BE2C (cell line): ENCODE results near the gene TST.
A peak's percentile ranks its signal among the peaks of the same experiment; 100 is the strongest.

Source experiments
- DNase-seq: peaks from one replicate; pipeline ENCODE4 v3.0.0-alpha.2; 2020
- H3K27me3 ChIP-seq: fragments of 250-450 bp; sonication (Bioruptor Pico); 2 replicates; pipeline ENCODE4 v1.5.1; 2020; ENCODE audit warnings: mild to moderate bottlenecking
- H3K36me3 ChIP-seq: fragments of 250-450 bp; sonication (Bioruptor Pico); 2 replicates; pipeline ENCODE4 v1.5.1; 2020; ENCODE audit warnings: mild to moderate bottlenecking
- H3K4me1 ChIP-seq: fragments of 250-450 bp; sonication (Bioruptor Pico); 2 replicates; pipeline ENCODE4 v1.5.1; 2020
- H3K4me3 ChIP-seq: 2 replicates; pipeline ENCODE4 v1.5.1; 2011; ENCODE audit warnings: low read depth, low read length
- H3K9me3 ChIP-seq: fragments of 250-450 bp; sonication (Bioruptor Pico); 2 replicates; pipeline ENCODE4 v1.5.1; 2020
- CTCF ChIP-seq: IDR thresholded peaks from 2 replicates; pipeline ENCODE4 v1.5.1; 2012; ENCODE audit warnings: mild to moderate bottlenecking, low read depth, low read length

Gene TST

GRCh38 chr22:37044634-37045625 is 25.7 kb upstream of the TST start:
- no peaks in the 10 kb centered on the region for H3K9me3 ChIP-seq
- peaks cover 9% of the 10 kb centered on the region for H3K4me1 ChIP-seq
- no peaks in the 10 kb centered on the region for H3K27me3 ChIP-seq
- H3K4me3 ChIP-seq: no peak overlapping the region
- no peak for TF ChIP-seq CTCF
- DNase-seq: no peak
- no peaks in the 10 kb centered on the region for H3K36me3 ChIP-seq

- H3K4me3 ChIP-seq: no peak overlapping the region
- H3K36me3 ChIP-seq: no peaks in the 10 kb centered on the region
- DNase-seq: peak; percentile 84
- peaks cover 9% of the 10 kb centered on the region for H3K4me1 ChIP-seq
- no peaks in the 10 kb centered on the region for H3K9me3 ChIP-seq
- H3K27me3 ChIP-seq: no peaks in the 10 kb centered on the region
- peak; percentile 78 for TF ChIP-seq CTCF
Observed at GRCh38 chr22:37043828-37044538, 24.7 kb upstream of the TST start.

GRCh38 chr22:37043209-37043827 is 24.1 kb upstream of the TST start:
- DNase-seq: no peak
- Histone ChIP-seq H3K4me3 (no peak overlapping the region), H3K4me1 (peaks cover 9% of the 10 kb centered on the region)

GRCh38 chr22:37039466-37039865 is 20.2 kb upstream of the TST start:
- H3K27me3 ChIP-seq: no peaks in the 10 kb centered on the region
- DNase-seq: no peak
- no peaks in the 10 kb centered on the region for H3K36me3 ChIP-seq
- H3K4me3 ChIP-seq: no peak overlapping the region
- H3K4me1 ChIP-seq: peaks cover 9% of the 10 kb centered on the region
- TF ChIP-seq CTCF: no peak
- H3K9me3 ChIP-seq: no peaks in the 10 kb centered on the region

More at GRCh38 chr22:37043209-37043827, 24.1 kb upstream of the TST start:
- H3K27me3 ChIP-seq: no peaks in the 10 kb centered on the region
- TF ChIP-seq CTCF: no peak
- H3K9me3 ChIP-seq: no peaks in the 10 kb centered on the region
- H3K36me3 ChIP-seq: no peaks in the 10 kb centered on the region

- Histone ChIP-seq H3K36me3 (no peaks in the 10 kb centered on the region), H3K9me3 (no peaks in the 10 kb centered on the region), H3K4me3 (no peak overlapping the region), H3K27me3 (no peaks in the 10 kb centered on the region), H3K4me1 (peaks cover 5% of the 10 kb centered on the region)
- no peak for DNase-seq
- no peak for TF ChIP-seq CTCF
Observed at GRCh38 chr22:37037669-37038068, 18.4 kb upstream of the TST start.
